ENCODE measurements around the gene RNF20. TPM values are rescaled to one million over a fixed set of nuclear protein-coding genes. Genes with fewer than 3 reads are reported as not detected.

The RNF20 gene
- total and polyA plus RNA-seq, 2 donors (not counting 3 experiments of a cell fraction or from before 2014, with no cell fraction given) = 6.1 to 33.7 TPM

GRCh38 chr9:101564252-101564651 lies 30.6 kb downstream of the RNF20 start:
- no peak overlapping the region for H3K4me3 ChIP-seq (replicated peaks in 1 of 3; ENCODE audit: insufficient read depth in 1 of 3, low read depth in 1 of 3, low read length in 3 of 3)
- dilution Hi-C loops (cut with MboI; ENCODE audit: extremely low pct_ligation_motif_present, low sequenced_read_pairs) (no loop called here), intact Hi-C loops (cut with micrococcal nuclease) (no loop called here)
- no peak overlapping the region for H3K4me2 ChIP-seq (ENCODE audit: insufficient read depth, low read length)
- no peaks in the 10 kb centered on the region for H4K20me1 ChIP-seq (replicated peaks; ENCODE audit: control insufficient read depth, extremely low read depth, insufficient read depth, low read length)
- ChIA-PET POLR2A (no interaction called here), CTCF (interaction anchor here (4.2 kb wide), 1 partner anchor 105 kb away, joined by 13 read pairs; no protein-coding TSS in a partner anchor)
- H3K9me3 ChIP-seq (replicated peaks; ENCODE audit: control insufficient read depth, insufficient read depth, low read length) = no peaks in the 10 kb centered on the region
- peaks cover 7% of the 10 kb centered on the region in 2 experiments for H3K36me3 ChIP-seq (ENCODE audit: control insufficient read depth in 2 of 2, extremely low read depth in 1 of 2, insufficient read depth in 2 of 2, low read length in 2 of 2)
- no peaks in the 10 kb centered on the region for H3K79me2 ChIP-seq (ENCODE audit: control insufficient read depth, insufficient read depth, low read length)
- TF ChIP-seq JUN (IDR thresholded peaks at IDR 0.05; ENCODE audit: borderline replicate concordance, insufficient read depth, insufficient read length, low read depth) (no peak), POLR2AphosphoS5 (IDR thresholded peaks at IDR 0.05; ENCODE audit: insufficient read depth, low read depth, low read length) (no peak), POLR2A (IDR thresholded peaks at IDR 0.05; ENCODE audit: low read depth, low read length) (no peak), GATA2 (IDR thresholded peaks at IDR 0.05; ENCODE audit: insufficient read depth, insufficient read length, low read depth, low read length) (no peak), FOS (IDR thresholded peaks at IDR 0.05; ENCODE audit: borderline replicate concordance, insufficient read depth, low read length) (no peak), EZH2 (IDR thresholded peaks at IDR 0.05; ENCODE audit: borderline replicate concordance, low read depth, low read length, severe bottlenecking) (no peak), MYC (IDR thresholded peaks at IDR 0.05; ENCODE audit: low read depth, low read length) (no peak)
- TF ChIP-seq, protein P1, sequence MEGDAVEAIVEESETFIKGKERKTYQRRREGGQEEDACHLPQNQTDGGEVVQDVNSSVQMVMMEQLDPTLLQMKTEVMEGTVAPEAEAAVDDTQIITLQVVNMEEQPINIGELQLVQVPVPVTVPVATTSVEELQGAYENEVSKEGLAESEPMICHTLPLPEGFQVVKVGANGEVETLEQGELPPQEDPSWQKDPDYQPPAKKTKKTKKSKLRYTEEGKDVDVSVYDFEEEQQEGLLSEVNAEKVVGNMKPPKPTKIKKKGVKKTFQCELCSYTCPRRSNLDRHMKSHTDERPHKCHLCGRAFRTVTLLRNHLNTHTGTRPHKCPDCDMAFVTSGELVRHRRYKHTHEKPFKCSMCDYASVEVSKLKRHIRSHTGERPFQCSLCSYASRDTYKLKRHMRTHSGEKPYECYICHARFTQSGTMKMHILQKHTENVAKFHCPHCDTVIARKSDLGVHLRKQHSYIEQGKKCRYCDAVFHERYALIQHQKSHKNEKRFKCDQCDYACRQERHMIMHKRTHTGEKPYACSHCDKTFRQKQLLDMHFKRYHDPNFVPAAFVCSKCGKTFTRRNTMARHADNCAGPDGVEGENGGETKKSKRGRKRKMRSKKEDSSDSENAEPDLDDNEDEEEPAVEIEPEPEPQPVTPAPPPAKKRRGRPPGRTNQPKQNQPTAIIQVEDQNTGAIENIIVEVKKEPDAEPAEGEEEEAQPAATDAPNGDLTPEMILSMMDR (IDR thresholded peaks at IDR 0.05; ENCODE audit: extremely low read depth in 1 of 2, insufficient read depth in 1 of 2, low read depth in 1 of 2, low read length in 2 of 2) = no peak
- TF ChIP-seq, protein P2, sequence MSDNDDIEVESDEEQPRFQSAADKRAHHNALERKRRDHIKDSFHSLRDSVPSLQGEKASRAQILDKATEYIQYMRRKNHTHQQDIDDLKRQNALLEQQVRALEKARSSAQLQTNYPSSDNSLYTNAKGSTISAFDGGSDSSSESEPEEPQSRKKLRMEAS (IDR thresholded peaks at IDR 0.05; ENCODE audit: insufficient read depth, insufficient read length) = no peak
- H3K27me3 ChIP-seq (ENCODE audit: control insufficient read depth in 2 of 2, insufficient read depth in 2 of 2, low read length in 2 of 2) = no peaks in the 10 kb centered on the region
- H3K9ac ChIP-seq (replicated peaks; ENCODE audit: extremely low read depth, insufficient read depth, low read length) = no peak overlapping the region
- no peak overlapping the region for H2AFZ ChIP-seq (ENCODE audit: low read depth, low read length)
- DNase-seq (ENCODE audit: low read depth, low spot score) (no peak), FAIRE-seq (no peak)
- no peaks in the 10 kb centered on the region for H3K9me1 ChIP-seq (replicated peaks; ENCODE audit: control insufficient read depth, extremely low read depth, insufficient read depth, low read length)
- H3K4me1 ChIP-seq (ENCODE audit: control insufficient read depth, extremely low read depth, insufficient read depth, low read length) = no peaks in the 10 kb centered on the region
- BruUV-seq (replicated peaks) = no TSS peak
- H3K27ac ChIP-seq (ENCODE audit: insufficient read depth, low read depth, low read length) = no peak overlapping the region
